ENCODE data around the gene C16orf74. TPM values are rescaled to one million over a fixed set of nuclear protein-coding genes. Genes with fewer than 3 reads are reported as not detected.

The C16orf74 gene
- total and polyA plus RNA-seq, 2 of the 13 experiments (the other 11 are each of a cell fraction or from before 2014, with no cell fraction given): 0.13 to 0.29 TPM

DNA sequence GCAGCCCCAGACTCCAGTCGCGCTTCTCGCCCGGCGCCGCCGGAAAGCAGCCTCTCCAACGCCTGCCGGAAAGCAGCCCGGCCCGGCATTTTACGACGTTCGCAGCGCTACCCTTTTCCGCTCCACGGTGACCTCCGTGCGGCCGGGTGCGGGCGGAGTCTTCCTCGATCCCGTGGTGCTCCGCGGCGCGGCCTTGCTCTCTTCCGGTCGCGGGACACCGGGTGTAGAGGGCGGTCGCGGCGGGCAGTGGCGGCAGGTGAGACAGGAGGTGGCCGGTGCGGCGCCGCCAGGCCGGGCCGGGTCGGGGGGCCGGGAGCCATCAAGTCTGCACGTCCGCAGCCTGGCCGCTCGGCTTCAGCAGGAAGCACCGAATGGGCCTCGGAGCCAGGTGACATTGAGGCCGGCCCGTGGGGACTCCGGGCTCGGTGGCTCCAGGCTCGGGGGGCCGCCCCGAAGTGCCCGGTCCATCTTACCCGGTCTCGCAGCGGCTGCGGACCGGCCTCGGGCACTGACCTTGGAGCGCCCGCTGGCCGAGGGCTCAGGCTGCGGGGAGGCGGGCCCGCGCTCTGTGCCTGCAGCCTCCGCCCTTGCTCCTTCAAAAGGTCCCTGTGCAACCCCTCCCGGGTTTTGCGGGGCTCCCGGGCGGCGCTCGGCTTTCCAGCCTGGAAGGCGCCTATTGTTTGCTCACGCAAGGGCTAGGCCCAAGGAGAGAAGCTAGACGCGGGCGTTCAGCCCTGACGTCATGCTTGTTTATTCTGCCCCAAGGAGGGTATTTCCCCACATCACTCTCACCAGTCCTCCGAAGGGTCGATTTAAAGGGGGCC is 48.8 kb upstream of the C16orf74 start, which contains the start of the genes COX4I1 and EMC8 (continued):
- TF ChIP-seq ZBTB10 (CRISPR knock-in tag; IDR thresholded peaks at IDR 0.05; ENCODE audit: borderline replicate concordance) (no peak; the same call in 1 of the 2 replicates), MBD4 (IDR thresholded peaks at IDR 0.05; ENCODE audit: borderline replicate concordance, low read length) (no peak), FIP1L1 (IDR thresholded peaks at IDR 0.05; ENCODE audit: borderline replicate concordance, insufficient read depth, low read depth, low read length) (no peak), ZNF484 (CRISPR knock-in tag; IDR thresholded peaks at IDR 0.05; ENCODE audit: borderline replicate concordance, low read depth) (no peak), NR2F6 (IDR thresholded peaks at IDR 0.05) (peak; percentile 56), NR2F6 (CRISPR knock-in tag; IDR thresholded peaks at IDR 0.05) (peak; percentile 85), ZNF230 (CRISPR knock-in tag; IDR thresholded peaks at IDR 0.05) (peak; percentile 75; the same call in 1 of the 2 replicates), ATF2 (CRISPR knock-in tag; IDR thresholded peaks at IDR 0.05) (peak; percentile 90), ZFP90 (CRISPR knock-in tag; IDR thresholded peaks at IDR 0.05; ENCODE audit: borderline replicate concordance) (no peak; the same call in 1 of the 2 replicates), RCOR2 (CRISPR knock-in tag; IDR thresholded peaks at IDR 0.05) (no peak), U2AF1 (optimal IDR thresholded peaks at IDR 0.05; ENCODE audit: low read depth, low read length) (peak; percentile 42), FOSL1 (CRISPR knock-in tag; IDR thresholded peaks at IDR 0.05; ENCODE audit: borderline replicate concordance) (peak; percentile 23; the same call in 1 of the 2 replicates), ZSCAN9 (CRISPR knock-in tag; IDR thresholded peaks at IDR 0.05; ENCODE audit: borderline replicate concordance) (0 out of 2 replicates have a peak, but pooled peaks have one; percentile 58), ZNF614 (CRISPR knock-in tag; IDR thresholded peaks at IDR 0.05; ENCODE audit: borderline replicate concordance) (no peak; the same call in 1 of the 2 replicates), ATAD3A (CRISPR knock-in tag; IDR thresholded peaks at IDR 0.05) (no peak), ZNF761 (CRISPR knock-in tag; conservative IDR thresholded peaks at IDR 0.05) (peak; percentile 88; the same call in 1 of the 2 replicates)
- TF ChIP-seq, protein P1, sequence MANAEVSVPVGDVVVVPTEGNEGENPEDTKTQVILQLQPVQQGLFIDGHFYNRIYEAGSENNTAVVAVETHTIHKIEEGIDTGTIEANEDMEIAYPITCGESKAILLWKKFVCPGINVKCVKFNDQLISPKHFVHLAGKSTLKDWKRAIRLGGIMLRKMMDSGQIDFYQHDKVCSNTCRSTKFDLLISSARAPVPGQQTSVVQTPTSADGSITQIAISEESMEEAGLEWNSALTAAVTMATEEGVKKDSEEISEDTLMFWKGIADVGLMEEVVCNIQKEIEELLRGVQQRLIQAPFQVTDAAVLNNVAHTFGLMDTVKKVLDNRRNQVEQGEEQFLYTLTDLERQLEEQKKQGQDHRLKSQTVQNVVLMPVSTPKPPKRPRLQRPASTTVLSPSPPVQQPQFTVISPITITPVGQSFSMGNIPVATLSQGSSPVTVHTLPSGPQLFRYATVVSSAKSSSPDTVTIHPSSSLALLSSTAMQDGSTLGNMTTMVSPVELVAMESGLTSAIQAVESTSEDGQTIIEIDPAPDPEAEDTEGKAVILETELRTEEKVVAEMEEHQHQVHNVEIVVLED (CRISPR knock-in tag; IDR thresholded peaks at IDR 0.05; ENCODE audit: borderline replicate concordance): peak; percentile 91
- TF ChIP-seq, protein P2, sequence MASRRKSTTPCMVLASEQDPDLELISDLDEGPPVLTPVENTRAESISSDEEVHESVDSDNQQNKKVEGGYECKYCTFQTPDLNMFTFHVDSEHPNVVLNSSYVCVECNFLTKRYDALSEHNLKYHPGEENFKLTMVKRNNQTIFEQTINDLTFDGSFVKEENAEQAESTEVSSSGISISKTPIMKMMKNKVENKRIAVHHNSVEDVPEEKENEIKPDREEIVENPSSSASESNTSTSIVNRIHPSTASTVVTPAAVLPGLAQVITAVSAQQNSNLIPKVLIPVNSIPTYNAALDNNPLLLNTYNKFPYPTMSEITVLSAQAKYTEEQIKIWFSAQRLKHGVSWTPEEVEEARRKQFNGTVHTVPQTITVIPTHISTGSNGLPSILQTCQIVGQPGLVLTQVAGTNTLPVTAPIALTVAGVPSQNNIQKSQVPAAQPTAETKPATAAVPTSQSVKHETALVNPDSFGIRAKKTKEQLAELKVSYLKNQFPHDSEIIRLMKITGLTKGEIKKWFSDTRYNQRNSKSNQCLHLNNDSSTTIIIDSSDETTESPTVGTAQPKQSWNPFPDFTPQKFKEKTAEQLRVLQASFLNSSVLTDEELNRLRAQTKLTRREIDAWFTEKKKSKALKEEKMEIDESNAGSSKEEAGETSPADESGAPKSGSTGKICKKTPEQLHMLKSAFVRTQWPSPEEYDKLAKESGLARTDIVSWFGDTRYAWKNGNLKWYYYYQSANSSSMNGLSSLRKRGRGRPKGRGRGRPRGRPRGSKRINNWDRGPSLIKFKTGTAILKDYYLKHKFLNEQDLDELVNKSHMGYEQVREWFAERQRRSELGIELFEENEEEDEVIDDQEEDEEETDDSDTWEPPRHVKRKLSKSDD (CRISPR knock-in tag; IDR thresholded peaks at IDR 0.05; ENCODE audit: low read depth): 0 out of 2 replicates have a peak, but pooled peaks have one; percentile 76
